VCaP (cell line): ENCODE data around the gene DEPDC1B.
"Not testable (repeated sequence)": the region's sequence is repeated elsewhere in the genome, so short reads cannot be mapped to it uniquely, and the experiment has no call there.

ENCODE experiments used
- H3K27ac ChIP-seq: fragments of 450-650 bp; 2 replicates; pipeline ENCODE4 v1.5.1; 2017
- TF ChIP-seq, protein P1 (sequence below): fragments of 450-650 bp; conservative IDR thresholded peaks from 2 replicates; pipeline ENCODE4 v1.5.1; 2017; ENCODE audit warnings: mild to moderate bottlenecking, moderate library complexity

The DEPDC1B gene

DNA sequence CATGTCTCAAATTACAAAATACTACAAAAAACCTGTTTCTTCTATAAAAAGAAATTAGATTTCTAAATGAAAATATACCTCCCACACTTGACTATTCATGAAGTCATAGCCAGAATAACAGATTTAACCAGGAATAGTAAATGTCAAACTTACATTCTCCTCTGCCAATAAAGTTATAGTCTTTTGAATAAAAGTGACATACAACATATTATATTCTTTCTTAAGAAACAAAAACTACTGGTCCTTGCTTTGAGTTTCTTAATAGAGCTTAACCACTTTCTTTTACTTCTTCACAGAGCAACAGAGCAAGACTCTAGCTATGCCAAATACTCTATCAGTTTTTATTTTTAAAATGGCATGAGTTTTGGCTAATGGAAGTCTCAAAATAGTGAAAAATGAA lies 61.7 kb downstream of the DEPDC1B start:
- H3K27ac ChIP-seq = no peak overlapping the region
- TF ChIP-seq, protein P1, sequence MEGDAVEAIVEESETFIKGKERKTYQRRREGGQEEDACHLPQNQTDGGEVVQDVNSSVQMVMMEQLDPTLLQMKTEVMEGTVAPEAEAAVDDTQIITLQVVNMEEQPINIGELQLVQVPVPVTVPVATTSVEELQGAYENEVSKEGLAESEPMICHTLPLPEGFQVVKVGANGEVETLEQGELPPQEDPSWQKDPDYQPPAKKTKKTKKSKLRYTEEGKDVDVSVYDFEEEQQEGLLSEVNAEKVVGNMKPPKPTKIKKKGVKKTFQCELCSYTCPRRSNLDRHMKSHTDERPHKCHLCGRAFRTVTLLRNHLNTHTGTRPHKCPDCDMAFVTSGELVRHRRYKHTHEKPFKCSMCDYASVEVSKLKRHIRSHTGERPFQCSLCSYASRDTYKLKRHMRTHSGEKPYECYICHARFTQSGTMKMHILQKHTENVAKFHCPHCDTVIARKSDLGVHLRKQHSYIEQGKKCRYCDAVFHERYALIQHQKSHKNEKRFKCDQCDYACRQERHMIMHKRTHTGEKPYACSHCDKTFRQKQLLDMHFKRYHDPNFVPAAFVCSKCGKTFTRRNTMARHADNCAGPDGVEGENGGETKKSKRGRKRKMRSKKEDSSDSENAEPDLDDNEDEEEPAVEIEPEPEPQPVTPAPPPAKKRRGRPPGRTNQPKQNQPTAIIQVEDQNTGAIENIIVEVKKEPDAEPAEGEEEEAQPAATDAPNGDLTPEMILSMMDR = no peak

DNA sequence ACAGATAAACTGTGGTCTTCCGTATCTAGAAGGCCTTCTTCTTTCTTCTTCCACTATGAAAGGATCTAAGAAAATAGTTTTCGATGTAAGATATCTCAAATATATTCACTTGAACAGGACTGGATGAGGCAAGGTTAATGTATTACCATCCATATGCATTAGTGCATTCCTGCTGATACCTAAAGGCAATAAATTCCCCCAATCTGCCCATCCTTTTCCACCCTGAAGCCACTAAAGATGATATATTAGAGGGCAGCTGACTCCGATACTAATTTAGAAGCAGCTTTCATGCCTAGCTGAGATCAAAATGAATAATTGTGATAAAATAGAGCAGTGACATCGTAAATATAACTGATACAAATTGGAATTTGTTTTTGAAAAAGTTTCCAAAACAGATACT lies 63.3 kb downstream of the DEPDC1B start:
- TF ChIP-seq, protein P1 = no peak

DNA sequence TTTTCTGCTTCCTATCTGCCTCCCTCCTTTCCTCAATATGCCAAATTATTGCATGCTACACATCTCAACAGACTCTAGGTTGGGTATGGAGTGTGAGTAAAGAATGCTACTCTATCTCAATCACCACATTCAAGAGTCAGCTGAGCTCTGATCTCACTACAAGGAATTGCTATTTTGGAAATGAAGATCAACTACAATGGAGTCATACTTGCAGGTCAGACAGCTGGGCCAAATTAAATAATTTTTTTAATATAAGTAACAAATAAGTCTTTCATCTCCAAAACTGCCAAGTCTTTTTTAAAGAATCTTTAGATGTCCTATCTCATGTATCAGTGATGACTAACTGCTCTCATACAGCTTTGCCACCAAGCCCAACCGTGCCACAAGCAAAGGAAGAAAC lies 64.0 kb downstream of the DEPDC1B start:
- H3K27ac ChIP-seq = no peak overlapping the region
- TF ChIP-seq, protein P1 = no peak

More for the DNA sequence above, 63.3 kb downstream of the DEPDC1B start:
- no peak overlapping the region for H3K27ac ChIP-seq

DNA sequence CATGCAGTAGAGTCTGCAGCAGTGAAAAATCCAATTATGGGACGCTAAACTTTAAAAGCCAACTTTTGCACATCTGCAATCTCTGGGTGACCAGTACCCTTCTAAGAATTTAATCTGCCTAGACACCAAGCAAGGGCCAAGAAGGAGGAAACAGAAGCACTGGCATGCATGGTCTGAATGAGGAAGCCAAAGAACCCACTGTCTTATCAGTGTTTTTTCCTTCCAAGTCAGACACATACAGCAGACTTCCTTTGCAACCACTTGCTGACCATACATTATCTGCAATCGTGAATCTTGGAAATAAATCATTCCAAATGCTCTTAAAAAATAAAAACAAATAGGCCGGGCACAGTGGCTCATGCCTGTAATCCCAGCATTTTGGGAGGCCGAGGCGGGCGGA lies 65.9 kb downstream of the DEPDC1B start:
- TF ChIP-seq, protein P1 = no peak
- no peak overlapping the region for H3K27ac ChIP-seq

DNA sequence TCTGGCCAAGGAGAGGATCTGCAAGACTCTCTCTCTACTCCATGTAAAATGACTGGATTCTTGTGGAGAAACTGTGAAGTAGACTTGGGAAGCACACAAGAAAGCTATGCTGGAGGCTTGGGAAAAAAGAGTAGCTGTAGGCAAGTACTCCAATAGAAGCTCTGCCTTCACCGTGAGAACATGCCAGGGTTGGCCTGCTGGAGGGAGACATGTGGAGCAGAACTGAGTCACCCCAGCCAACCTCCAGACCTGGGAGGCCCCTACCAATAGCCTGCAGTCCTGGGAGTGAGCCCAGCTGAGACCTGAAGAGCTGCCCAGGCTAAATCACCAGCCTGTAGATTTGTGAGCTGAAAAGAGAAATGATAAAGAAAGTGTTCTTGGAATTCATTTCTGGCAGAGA lies 66.6 kb downstream of the DEPDC1B start:
- TF ChIP-seq, protein P1 = no peak
- H3K27ac ChIP-seq = no peak overlapping the region

DNA sequence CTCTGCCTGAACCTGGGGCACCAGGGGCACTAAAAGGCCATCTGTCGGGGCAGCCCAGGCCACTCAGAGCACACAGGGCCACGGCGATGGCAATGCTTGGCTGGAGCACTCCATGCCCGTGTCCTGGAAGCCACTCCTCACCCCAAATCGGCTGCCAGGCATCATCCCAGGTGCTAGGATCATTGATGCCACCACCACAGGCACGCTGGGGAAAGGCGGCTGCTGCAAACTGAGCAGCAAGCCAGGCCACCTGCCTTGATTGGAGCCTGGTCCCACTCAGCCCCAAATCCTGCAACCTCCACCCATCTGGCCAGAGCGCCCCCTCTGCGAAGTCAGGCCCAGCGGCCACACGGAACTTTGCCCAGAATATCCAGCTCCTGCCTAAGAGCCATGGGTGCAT lies 67.8 kb downstream of the DEPDC1B start:
- TF ChIP-seq, protein P1 = no peak
- H3K27ac ChIP-seq = no peak overlapping the region

DNA sequence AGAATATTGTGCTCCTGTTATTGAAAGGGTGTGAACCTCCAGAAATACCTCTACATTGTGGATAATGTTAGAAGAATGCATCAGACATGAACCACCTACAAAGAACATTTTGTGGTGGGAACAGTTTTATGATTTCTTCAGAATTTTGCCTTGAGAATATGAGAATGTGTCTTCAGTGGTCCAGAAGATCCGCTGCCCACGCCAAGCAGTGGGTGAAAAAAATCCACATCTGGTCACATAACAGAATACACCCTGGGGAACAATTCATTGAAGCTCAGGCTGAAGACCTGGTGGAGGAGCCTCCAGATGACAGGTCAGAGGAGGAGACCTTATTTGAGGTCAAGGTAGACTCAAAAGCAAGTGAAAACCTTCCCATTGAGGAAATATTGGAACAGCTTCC lies 69.1 kb downstream of the DEPDC1B start:
- TF ChIP-seq, protein P1 = no peak
- H3K27ac ChIP-seq = no peak overlapping the region

DNA sequence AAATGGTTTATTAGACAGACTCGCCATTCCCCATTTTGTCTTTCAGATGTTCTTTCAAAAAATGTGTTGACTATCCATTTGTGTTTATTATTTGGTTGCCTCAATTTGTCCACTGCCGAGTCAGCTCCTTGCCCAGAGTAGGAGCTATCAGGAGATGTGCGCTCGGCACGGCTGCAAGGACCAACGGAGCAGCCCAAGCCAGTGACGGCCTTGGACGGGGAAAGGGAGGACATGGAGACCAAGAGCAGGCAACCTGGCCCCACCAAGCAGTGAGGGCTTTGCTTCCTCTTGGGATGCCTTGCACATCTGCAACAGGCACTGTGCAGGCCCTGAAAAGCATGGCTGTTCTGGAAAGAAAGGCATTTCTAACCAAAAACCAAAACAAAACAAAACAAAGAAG lies 69.8 kb downstream of the DEPDC1B start:
- TF ChIP-seq, protein P1 = no peak

DNA sequence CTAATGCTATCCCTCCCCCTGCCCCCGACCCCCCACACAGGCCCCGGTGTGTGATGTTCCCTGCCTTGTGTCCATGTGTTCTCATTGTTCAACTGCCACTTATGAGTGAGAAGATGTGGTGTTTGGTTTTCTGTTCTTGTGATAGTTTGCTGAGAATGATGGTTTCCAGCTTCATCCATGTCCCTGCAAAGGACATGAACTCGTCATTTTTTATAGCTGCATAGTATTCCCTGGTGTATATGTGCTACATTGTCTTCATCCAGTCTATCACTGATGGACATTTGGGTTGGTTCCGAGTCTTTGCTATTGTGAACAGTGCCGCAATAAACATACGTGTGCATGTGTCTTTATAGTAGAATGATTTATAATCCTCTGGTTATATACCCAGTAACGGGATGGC lies 75.1 kb downstream of the DEPDC1B start:
- H3K27ac ChIP-seq = not testable (repeated sequence)

More for the DNA sequence above, 69.8 kb downstream of the DEPDC1B start:
- no peak overlapping the region for H3K27ac ChIP-seq

DNA sequence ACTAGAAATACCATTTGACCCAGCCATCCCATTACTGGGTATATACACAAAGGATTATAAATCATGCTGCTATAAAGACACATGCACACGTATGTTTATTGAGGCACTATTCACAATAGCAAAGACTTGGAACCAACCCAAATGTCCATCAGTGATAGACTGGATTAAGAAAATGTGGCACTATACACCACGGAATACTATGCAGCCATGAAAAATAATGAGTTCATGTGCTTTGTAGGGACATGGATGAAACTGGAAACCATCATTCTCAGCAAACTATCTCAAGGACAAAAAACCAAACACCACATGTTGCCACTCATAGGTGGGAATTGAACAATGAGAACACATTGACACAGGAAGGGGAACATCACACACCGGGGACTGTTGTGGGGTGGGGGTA lies 79.2 kb downstream of the DEPDC1B start:
- H3K27ac ChIP-seq = not testable (repeated sequence)
